DMS 273 treated with DMSO at 0.1 percent for 48 hours (cell line): ENCODE measurements around the gene NELL2.

ENCODE experiments used
- DNase-seq: peaks from one replicate; lab custom pipeline; 2025; lab: John Stamatoyannopoulos, UW

The NELL2 gene

DNA sequence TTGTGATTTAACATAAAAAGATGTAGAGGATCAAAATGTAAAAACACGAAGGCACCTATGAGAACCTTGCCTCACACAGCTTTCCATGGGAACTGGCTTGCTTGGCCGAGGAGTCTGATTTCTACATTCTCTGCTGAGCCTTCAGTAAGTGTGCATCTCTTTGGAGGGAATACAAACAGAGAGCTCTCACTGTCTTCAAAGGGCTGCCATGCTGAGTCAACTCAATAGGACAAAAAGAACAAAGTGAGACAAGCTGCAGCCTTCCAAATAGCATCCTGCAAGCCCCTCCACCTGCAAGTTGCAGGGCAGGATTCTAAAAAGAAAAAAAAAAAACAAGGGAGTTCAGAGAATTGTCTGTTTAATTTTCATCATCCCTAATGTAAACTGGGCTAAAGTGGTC, 411.9 kb downstream of the NELL2 start:
- DNase-seq, result no peak

DNA sequence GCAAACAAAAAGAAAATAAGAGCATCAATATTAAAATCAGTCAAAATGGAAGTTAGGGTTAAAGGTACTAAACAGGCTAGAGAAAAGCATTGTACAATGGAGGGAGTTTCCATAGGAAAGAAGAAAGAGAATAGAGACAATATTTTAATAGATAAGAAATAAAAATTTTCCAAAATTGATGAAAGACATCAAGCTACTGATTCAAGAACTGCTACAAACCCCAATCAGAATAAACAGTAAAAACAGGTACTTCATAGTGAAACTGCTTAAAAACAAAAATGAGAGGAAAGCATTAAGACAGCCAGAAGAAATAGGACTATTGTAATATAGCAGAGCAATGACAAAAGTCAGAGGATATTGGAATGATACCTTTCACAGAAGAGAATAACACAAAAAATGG, 413.4 kb downstream of the NELL2 start:
- no peak for DNase-seq

DNA sequence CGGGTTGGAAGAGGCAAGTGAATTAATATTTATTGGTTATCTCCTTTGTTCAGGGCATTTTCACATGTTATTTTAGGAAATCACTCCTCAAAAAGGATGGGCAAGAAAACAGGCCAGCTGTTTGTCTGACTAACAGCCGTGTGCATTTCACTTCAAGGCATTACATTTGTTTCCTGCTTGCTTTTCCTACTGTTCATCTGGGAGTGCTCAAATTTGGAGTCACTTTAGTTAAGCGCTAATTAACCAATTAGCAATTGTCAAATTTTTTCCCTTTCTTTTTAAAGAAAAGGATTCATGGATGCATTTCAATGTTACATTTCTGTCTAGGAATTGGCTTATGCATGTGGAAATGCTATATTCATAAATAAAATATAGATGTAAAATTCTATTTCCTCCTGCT, 415.9 kb downstream of the NELL2 start:
- DNase-seq, result no peak

DNA sequence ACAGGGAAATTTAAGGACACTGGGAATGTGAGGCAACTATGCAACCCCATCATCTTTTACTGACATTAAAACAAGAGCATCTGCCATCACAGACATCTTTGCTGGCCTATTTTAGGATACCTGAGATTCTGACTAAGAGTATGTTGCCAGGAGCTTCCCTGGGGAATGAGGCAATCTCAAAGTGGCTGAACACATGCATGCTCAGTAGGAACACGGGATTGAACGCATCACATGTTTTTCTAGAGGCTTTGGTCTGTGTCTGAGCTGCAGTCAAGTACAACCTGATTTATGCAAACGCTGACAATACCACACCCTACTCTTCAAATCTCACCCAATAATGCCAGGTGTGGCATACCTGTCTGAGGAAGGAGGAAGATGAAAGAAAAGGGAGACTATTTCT, 416.5 kb downstream of the NELL2 start:
- no peak for DNase-seq
